Epithelial cell of umbilical artery (primary cell): Measurements from ENCODE around the gene ITPKC. TPM values are rescaled to one million over a fixed set of nuclear protein-coding genes. Genes with fewer than 3 reads are reported as not detected.

Experiments
- total RNA-seq: library from RNA; depleted of rRNA; stranded (reverse); fragments of >200 nt; gene quantifications from 2 replicates; pipeline ENCODE4 v1.2.3, GENCODE V29; 2014

The ITPKC gene
- total RNA-seq: 14.6 and 18.7 TPM in 2 replicates

DNA sequence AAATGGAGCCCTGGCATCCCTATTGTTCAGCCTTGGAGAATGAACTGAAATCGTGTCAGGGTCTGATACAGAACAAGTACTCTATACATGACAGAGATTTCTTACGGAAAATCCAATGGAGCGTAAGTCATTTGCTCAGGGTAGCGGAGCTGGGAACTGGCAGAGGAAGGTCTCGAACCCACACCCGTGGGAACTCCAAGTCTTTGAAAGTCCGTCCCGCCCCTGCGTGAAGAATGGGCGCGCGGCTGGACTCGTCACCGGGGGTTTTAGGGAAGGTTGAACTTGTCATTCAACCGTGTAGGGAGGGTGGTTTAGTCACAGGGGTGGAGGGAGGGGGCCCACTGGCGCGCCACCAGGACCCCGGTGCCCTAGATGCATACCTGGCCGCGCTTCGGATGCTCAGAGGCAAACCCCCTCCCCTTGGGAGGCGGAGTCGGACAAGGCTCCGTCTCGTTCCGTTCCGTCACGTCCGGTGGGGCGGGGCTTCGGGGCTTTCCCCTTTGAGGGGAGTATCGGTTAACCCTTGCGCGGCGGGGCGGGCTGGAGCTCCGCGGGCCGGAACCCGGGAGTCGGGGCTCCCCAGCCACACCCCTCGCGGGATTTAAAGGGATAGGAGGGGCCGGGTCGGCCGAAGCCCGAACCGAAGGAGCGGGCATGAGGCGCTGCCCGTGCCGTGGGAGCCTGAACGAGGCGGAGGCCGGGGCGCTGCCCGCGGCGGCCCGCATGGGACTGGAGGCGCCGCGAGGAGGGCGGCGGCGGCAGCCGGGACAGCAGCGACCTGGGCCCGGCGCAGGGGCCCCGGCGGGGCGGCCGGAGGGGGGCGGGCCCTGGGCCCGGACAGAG lies at the start of gene ITPKC, which contains the start of gene COQ8B:
Gene ITPKC, plus strand, starts transcription at position 631 of the 843 bp plus-strand sequence. Its CDS starts 24 bp downstream, at position 655.
Gene COQ8B, minus strand, starts transcription at position 405 of the 843 bp plus-strand sequence. CDS start 2,254 bp downstream, outside the sequence.

DNA sequence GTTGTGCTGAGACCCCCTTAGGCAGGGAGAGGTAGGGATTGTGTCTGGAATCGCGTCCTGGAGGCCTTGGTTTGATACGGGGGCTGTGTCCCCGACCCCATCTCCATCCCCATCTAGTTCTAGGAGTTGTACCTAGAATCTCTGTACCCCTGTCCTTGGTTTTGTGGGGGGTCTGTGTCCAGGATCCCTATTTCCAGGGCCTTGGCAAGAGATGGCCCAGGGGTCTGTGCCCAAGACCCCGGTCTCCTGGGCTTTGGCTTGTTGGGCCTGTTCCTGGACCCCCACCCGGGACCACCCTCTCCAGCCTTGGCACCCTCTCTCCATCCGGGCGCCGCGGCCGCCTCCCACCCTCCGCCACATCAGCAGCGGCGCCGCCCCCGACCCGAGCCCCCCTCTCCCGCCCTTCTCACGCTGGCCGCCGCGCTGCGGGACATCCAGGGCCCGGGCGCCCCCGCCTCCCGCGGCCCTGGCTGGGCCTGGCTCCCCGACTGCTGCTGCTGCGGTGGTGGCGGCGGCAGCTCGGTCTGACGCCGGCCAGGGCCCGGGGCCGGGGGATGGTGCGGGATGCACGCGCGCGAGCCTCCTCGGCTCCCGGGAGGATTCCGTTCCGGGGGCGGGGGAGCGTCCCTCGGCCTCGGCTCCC lies 26.7 kb upstream of the ITPKC start, which contains the start of gene NUMBL:
Gene NUMBL, minus strand, starts transcription at position 602 of the 643 bp plus-strand sequence. Its CDS starts 168 bp downstream, at position 434.

DNA sequence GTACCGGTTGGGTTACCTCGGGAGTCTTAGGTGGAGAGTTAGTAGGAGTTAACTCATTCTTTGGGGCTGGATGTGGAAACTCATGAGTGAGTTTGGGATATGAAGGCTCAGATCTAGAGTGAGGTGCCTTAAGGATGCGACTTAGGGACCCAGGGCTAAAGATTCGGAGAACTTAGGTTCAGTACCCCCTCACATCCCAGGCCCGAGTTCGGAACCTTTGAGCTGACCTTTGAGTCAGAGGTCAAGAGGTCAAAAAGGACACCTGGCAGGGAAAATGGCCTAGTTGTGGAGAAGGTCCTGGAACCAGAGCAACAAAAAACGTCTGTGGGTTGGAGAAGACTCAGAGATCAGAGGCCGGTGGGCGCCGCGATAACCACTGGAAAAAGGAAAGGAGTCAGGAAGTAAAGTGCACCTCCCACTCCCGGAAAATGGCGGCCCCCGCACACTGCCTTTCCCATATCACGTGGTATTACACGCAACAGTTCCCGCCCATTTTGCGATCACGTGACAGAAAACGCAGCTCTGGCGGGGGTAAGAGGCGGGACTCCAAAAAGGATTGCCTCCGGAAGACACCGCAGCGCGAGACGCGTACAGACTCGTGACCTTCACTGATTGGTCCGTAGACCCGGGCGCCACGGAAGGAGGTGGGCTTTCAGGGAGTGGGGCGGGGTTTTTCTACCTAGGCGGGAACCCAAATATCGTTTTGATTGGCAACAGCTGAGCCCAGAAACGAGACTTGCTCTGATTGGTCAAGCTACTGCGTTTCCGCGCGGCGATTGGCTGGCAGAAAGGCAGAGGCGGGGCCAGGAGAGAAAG lies 33.4 kb downstream of the ITPKC start, which contains the start of gene ACTMAP:
Gene ACTMAP, minus strand, starts transcription at position 420 of the 816 bp plus-strand sequence. CDS start 674 bp downstream, outside the sequence.

DNA sequence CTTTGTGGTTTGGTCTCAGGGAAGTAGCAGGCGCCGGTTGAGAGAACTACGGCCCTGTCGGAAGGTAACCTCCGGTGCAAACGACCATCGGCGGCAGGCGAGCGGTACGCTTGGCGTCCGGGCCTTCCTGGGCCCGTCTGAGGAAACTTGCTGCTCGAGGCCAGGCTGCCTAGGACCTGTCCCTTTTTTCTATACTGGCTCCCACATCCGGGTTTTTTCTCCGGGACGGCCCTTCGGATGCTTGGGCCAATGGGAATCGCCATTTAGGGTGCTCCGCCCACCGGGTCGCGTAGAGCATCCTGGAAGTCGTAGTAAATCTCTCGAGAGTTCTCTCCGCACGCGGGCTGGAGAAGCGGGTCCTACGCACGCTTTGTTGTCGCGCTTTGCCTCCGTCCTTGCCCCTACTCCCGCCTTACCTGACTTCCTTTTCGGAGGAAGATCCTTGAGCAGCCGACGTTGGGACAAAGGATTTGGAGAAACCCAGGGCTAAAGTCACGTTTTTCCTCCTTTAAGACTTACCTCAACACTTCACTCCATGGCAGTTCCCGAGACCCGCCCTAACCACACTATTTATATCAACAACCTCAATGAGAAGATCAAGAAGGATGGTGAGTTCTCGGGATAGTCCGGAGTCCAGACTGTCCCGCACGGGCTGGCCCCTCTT lies 34.1 kb downstream of the ITPKC start, which contains the start of gene SNRPA:
Gene SNRPA, plus strand, starts transcription at position 330 of the 664 bp plus-strand sequence. Its CDS starts 206 bp downstream, at position 536.

DNA sequence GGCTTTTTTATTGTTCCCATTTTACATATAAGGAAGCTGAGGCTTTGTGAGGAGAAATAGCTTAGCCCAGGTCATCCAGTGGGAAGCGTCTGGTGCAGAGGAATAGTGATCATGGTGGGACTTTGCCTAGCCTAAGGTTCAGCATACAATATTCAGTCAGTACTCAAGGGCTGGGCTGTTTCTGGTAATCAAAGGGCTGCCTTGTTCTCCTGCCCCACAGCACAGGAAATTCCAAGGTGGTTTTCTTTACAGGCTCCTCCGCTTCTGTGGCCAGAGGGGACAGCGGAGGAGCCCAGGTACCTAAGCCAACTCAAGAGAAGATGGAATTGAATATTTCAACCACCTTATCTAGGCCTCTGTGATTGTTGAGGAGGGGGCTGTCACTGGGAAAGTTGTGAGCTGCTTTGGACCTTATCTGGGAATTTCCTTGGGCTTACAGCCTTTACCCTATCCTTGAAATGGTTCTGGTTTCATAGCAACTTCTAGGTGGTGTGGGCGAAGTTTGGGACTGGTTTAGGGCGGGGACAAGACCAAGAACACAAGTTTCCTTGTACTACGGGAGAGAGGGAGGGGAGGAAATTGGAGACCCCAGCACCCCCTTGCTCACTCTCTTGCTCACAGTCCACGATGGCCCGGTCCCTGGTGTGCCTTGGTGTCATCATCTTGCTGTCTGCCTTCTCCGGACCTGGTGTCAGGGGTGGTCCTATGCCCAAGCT lies 58.2 kb downstream of the ITPKC start, which contains the start of gene MIA:
Gene MIA, plus strand, starts transcription at position 606 of the 716 bp plus-strand sequence. Its CDS starts 22 bp downstream, at position 628.

DNA sequence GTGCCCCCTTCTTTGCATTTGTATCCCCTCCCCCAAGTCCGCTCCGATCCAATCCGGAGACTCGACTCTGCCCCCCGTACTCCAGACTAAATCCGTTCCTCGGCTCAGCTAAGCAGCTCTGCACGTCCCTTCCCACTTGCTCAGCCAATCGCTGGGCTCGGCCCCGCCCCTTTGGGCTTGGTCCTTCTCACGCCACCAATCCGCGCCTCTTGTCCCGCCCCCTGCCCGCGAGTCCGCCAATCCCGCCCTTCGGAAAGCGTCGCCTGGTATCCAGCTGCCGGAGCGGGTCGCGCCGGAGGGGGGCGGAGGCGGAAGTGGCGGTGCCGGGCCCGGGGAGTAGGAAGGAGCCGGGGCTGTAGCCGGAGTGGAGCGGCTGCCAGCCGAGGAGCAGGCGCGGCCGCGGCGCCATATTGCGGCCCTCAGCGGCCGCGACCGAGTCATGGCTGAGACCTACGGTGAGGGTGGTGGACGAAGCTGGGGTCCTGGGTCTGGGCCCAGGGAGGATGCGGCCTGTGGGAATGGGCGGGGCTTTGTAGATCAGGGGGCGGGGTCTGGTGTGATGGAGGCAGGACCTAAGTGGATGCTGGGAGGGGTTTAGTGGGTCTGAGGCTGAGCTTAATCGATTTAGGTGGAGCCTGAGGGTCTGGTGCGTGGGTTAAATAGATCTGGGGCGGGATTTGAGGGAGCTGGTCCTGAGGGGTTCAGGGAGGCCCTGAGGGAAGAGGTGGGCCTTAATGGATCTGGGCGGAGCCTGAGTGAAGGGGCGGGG lies 61.2 kb downstream of the ITPKC start, which contains the start of gene RAB4B:
Gene RAB4B, plus strand, starts transcription at position 311 of the 769 bp plus-strand sequence. Its CDS starts 129 bp downstream, at position 440.

Other genes starting within 250 kb of the ITPKC start
- 23.1 and 34.7 TPM in 2 replicates for gene SHKBP1, start 140.2 kb upstream of the ITPKC start, total RNA-seq
- gene LTBP4, start 115.7 kb upstream of the ITPKC start, total RNA-seq: 8.2 and 19.2 TPM in 2 replicates
- gene NUMBL, start 26.5 kb upstream of the ITPKC start, total RNA-seq: 12.6 and 19.2 TPM in 2 replicates
- 23.4 and 24.7 TPM in 2 replicates for gene COQ8B, start 226 bp upstream of the ITPKC start, total RNA-seq
- under 0.01 and 0.65 TPM in 2 replicates for gene ACTMAP, start 33.4 kb downstream of the ITPKC start, total RNA-seq
- 18.8 and 21.3 TPM in 2 replicates for gene SNRPA, start 34.1 kb downstream of the ITPKC start, total RNA-seq
- not detected in 2 replicates for gene MIA, start 58.4 kb downstream of the ITPKC start, total RNA-seq
- gene RAB4B, start 61.1 kb downstream of the ITPKC start, total RNA-seq: 11.4 and 11.6 TPM in 2 replicates
- 91.5 and 94.8 TPM in 2 replicates for gene EGLN2, start 82.1 kb downstream of the ITPKC start, total RNA-seq
- not detected in 2 replicates for gene CYP2A6, start 133.3 kb downstream of the ITPKC start, total RNA-seq
- gene CYP2A7, start 165.1 kb downstream of the ITPKC start, total RNA-seq: not detected in 2 replicates